ENCODE measurements around the gene PLOD1.
"Not testable (repeated sequence)": the region's sequence is repeated elsewhere in the genome, so short reads cannot be mapped to it uniquely, and the experiment has no call there.

Gene PLOD1

GRCh38 chr1:12006167-12006921 is 71.8 kb downstream of the PLOD1 start:
- no peak for DNase-seq (ENCODE audit: low read depth)

GRCh38 chr1:12007204-12007603 is 72.7 kb downstream of the PLOD1 start:
- DNase-seq (ENCODE audit: low read depth): no peak

- not testable (repeated sequence) for DNase-seq (ENCODE audit: low read depth)
Measured at GRCh38 chr1:12008355-12008754, 73.8 kb downstream of the PLOD1 start.

GRCh38 chr1:12009318-12009947 is 74.9 kb downstream of the PLOD1 start:
- DNase-seq (ENCODE audit: low read depth): no peak

GRCh38 chr1:12010746-12011570 is 76.4 kb downstream of the PLOD1 start:
- DNase-seq (ENCODE audit: low read depth): no peak

- no peak for DNase-seq (ENCODE audit: low read depth)
Measured at GRCh38 chr1:12011998-12012397, 77.5 kb downstream of the PLOD1 start.

- DNase-seq (ENCODE audit: low read depth): no peak
Measured at GRCh38 chr1:12012560-12013316, 78.2 kb downstream of the PLOD1 start.

- no peak for DNase-seq (ENCODE audit: low read depth)
Measured at GRCh38 chr1:12014141-12014991, 79.8 kb downstream of the PLOD1 start.

GRCh38 chr1:12015001-12015491 is 80.5 kb downstream of the PLOD1 start:
- DNase-seq (ENCODE audit: low read depth): no peak

- DNase-seq (ENCODE audit: low read depth): no peak
Measured at GRCh38 chr1:12015499-12015898, 81.0 kb downstream of the PLOD1 start.

GRCh38 chr1:12016182-12016581 is 81.7 kb downstream of the PLOD1 start:
- no peak for DNase-seq (ENCODE audit: low read depth)

- no peak for DNase-seq (ENCODE audit: low read depth)
Measured at GRCh38 chr1:12019858-12020509, 85.5 kb downstream of the PLOD1 start.

- DNase-seq (ENCODE audit: low read depth): no peak
Measured at GRCh38 chr1:12021616-12022015, 87.1 kb downstream of the PLOD1 start.

- no peak for DNase-seq (ENCODE audit: low read depth)
Measured at GRCh38 chr1:12022036-12022435, 87.5 kb downstream of the PLOD1 start.

Measured in activated T-helper 9 cell treated with anti-CD3 and anti-CD28 coated beads, Interleukin-2, amount 50 U/mL, for 16 hours (primary cell).